Stimulated activated naive CD4-positive, alpha-beta T cell treated with Interleukin-2 at 50 U/mL for 16 hours (primary cell): Measurements from ENCODE around the gene TNNI3K.

Experiments used
- DNase-seq: peaks from one replicate; lab custom pipeline; 2025; lab: John Stamatoyannopoulos, UW

Gene TNNI3K

DNA sequence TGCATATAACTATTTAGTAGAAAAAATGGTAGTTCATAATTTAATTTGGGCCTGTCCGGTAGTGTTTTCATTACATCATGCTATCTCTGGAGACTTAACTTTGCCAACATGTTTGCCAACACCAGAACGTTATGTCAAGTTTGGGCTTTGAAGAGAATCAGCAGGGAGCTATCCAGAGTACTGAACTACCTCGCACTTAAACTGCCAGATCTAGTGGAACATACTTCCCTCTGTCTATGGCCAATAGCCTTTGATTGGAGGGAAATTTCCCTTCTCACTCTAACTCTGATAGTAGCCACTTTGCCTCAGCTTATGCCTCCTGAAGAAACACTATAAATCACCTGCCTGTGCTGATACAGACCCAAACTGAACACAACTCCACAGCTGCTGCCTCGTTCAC lies 267.2 kb downstream of the TNNI3K start:
- DNase-seq, result no peak

DNA sequence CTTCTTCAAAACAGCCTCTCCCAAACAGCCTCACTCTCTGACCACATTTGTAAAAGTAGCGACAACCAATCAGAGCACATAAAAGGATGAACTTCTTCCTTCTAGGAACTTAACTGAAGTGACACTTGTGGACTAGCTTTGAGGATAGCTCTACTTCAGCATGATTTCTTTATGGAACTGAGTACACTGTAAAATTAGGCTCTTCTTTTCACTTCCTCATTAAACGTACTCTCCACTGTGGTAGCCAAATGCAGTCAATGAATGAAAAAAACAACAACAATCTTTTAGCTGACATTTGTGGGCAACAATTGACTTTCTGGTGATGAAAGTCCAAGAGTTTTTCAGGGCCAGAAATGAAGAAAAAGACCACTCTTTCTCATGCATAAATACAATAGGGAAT lies 267.7 kb downstream of the TNNI3K start:
- DNase-seq, result no peak

GRCh38 chr1:74504125-74504932 lies 269.1 kb downstream of the TNNI3K start:
- peak; percentile 5 for DNase-seq

GRCh38 chr1:74504933-74505512 lies 269.8 kb downstream of the TNNI3K start:
- DNase-seq, result no peak

DNA sequence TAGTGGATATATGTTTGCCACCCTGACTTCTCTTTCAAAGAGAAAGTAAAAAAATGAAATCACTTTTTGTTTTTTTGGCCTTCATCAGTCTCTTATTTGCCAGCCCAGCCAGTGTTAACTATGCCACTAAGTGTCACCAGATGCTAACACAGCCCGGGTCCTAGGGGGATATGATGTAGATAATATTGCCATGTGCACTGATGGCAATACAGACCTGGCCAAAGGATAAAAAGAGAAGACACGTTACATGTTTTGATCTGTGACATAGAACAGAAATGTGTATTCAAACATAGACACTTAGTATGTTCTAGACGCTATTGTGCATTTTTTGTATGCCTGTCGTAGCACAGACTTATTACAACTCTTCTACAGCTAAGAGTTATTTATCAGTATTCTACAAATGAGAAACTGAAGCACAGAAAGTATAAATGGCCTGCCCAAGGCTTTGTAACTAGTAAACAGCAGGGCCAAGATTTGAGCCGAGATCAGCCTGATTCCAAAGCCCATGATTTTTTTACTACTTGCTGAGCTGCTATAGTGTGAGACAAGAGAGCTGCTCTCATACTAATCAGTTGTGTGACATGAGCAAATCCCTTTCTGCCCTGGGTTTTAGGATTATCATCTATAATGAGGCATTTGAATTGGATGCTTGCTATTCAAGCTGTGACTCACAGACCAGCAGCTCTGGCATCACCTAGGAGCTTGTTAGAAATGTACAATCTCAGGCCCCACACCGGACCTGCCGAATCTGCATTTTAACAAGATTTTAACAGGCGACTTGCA lies 270.9 kb downstream of the TNNI3K start:
- DNase-seq, result no peak

GRCh38 chr1:74508449-74508848 lies 273.3 kb downstream of the TNNI3K start:
- DNase-seq, result no peak

- no peak for DNase-seq
Measured at GRCh38 chr1:74512170-74512915, 277.2 kb downstream of the TNNI3K start, which contains the start of gene LRRC53. Gene LRRC53 (minus strand): TSS chr1:74512611. CDS start chr1:74483349, 29,262 bp downstream.

DNA sequence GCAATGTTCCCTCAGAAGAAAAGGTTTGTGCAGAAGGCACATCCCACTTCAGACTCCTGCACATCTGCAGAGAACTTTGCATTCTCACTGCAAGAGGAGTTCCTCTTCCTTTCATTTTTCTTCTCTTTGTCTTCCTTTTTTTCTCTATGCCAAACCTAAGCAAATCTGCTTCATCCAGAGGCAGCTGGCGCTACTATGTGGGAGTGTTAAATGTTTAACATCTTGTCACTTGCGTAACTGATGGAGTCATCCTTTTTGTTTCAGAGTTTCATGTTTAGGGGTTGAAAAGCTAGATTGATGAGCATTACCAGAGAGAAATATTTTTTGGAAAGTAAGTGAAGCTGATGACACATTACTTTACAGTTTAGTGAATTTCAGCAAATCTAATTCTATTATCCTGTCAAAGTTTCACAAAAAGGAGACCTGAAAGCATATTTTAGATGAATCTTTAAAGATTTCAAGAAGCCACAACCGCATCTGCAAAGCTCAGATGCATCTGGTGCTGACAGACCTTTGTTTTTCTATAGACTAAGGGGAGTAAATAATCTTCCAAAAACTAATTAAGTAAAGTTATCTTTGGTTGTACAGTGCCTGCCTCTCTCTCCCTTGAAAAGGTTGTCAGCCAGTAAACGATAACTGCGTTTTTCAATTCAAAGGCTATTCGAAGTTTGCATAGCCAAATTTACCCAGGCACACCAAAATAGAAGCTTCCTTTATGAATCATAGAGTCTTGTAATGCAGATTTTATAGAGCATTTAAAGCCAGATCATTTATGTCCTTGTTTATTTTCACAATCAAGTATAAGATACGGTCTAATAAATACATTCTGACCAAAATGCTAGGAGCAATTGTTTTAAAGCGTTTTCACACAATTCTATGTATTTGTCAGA lies 278.5 kb downstream of the TNNI3K start:
- DNase-seq, result no peak

GRCh38 chr1:74517599-74518051 lies 282.4 kb downstream of the TNNI3K start:
- no peak for DNase-seq

DNA sequence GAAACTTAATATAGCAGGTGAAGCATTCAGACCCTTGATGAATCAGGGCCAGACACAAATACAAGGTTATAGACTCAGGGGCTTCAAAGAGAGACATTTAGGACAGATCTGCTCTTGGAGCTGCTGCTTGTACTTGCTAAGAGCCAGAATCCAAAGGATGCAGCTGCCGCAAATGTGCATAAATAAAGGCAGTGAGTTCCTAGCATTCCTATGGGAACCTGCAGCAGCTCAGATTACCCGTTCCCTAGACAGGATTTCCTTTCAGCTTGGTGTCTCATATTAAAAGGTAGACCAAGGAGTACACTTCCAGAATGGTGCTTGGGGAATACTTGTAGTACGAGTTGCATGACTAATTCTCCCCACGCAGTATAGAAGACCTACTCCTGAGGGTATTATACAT lies 287.0 kb downstream of the TNNI3K start:
- no peak for DNase-seq

DNA sequence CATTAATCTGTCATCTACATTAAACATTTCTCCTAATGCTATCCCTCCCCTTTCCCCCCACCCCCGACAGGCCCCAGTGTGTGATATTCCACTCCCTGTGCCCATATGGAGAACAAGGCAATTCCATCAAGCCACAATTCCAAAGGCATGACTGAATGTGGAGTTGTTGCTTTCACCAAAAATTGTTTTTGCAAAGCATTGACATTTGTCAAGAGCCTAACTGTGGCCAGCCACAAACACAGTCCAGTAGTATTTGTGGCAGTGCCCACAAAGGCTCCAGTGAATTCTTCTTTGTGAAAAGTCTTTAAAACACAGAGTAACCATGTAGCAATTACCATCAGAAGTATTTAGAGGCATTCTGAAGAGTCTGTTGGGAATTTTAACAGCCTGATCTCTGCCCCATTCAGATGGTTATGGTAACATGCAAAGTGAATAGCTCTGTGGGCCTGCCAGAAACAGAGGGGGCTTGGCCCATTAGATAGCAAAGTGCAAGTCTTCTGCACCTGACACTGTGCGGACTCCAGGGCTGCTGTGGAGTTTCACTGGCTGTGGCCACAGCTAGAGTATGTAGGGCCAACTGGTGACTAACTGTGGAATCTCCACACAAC lies 288.8 kb downstream of the TNNI3K start:
- DNase-seq, result no peak

DNA sequence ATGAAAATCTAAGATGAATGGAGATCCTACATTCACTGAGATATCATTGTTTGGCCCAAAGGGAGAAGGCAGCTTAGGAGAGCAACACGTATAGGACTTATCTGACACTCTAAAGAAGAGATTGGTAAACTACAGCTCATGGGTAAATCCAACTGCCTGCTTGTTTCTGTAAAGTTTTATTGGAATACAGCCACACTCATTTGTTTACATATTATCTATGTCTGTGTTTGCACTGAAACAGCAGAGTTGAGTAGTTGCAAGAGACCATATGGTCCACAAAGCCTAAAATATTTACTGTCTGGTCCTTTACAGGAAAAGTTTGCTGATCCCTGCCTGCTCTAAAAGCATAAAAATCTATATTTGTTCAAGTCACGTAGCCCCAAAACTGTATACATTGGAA lies 291.5 kb downstream of the TNNI3K start:
- no peak for DNase-seq

DNA sequence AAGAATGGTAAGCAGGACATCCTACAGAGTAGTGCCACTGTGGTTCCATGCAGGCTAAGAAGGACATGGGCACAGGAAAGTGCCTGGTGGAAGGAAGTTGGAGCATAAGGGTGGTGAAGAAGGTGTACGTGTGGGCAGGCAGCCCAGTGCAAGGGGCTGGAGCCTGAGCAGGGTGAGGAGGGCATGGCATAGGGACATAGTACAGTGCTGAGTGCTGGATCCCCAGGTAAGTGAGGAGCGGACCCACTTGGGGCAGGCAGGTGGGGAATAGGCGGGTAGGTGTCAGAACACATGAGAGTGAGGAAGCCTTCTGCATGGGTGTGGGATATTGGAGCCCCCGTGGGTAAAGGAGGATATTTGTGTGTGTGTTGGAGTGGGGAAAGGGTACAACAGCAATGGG lies 292.9 kb downstream of the TNNI3K start:
- DNase-seq, result no peak

DNA sequence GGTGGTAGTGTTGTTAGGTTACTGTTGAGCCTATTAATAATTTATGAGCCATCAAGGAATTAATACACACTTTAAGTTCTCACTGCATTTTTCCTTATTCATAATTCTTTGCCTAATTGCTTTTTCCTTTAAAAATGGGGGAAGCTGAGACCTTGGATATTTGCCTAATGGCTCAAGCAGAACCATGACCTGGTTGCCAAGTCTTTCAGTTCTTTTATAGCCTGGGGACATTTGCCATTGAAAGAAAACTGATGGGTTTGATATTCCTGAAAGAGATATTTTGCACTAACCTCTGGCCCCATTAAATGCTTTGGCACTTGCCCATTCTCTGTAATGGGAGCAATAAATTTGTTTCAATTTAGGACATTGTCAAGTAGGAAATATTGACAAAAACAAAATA lies 295.7 kb downstream of the TNNI3K start:
- DNase-seq, result no peak

DNA sequence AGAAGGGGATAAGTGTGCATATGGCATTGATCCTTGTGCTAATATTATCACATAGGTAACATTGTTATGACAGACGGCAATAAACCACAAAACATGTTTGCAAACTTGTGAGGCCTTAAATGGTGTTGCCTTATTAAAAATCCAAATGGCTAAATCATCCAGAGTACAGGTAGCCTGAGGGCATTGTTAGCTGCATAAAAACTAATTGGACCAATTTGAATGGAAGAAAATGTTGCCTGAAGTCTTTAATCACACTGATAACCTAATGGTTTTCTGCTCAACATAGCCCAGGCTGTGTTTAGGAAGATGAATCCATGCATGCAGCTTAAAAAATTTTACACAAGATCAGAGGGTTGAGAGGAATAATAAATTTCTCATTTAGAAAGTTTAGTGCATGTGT lies 296.6 kb downstream of the TNNI3K start:
- no peak for DNase-seq

DNA sequence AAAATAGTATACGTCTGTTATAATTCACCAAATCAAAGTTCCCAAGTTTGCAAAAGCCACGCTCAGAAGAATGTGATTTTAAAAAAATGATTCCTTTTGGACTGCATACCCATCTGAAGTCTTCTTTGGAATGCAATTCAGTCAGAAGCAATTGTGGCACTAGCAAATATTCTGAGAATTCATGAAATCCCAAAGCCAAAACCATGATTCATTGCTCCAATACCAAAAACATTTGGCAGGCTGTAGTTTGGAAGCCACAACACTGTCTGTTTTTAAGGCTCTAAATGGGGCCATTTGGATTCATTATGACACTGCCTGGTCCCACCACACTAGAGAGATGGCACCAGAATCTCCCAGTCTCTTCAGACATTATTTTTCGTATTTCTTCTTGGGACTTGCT lies 299.1 kb downstream of the TNNI3K start:
- DNase-seq, result no peak

- DNase-seq, result no peak
Measured at GRCh38 chr1:74545821-74546220, 310.6 kb downstream of the TNNI3K start.

DNA sequence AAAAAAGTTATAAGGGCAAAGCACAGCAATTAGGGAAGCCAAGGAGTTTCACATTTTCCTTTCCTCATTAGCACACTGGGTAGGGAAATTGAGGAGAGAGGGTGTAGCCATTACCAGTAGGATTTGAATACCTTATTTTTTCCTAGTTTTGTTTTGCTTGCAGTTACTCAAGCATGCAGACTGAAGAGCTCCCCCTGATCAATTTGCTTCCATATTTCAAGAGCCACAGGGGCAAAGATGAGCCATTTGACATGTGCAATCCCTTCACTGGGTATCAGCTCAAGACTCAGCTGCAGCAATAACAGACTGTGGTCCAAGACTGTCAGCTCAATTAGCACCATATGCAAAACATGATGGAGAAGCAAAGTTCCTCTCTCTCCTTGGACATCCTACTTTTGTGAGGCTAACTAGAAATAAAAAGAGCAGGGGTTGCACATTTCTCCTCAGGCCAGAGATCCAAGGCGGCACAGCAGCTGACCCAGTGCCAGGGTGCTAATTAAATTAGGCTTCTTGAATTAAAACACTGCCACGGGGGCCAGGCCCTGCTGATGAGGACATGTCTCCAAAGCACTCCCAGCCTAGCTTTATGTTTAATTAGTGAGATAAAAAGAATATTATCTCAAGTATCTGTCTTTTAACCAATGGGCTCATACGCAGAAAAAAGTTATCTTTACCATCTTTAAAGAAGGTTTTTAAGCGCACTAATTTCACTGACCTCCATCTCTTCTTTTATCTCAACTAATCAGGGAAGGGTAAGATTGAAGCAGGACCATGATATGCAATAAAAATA lies 314.0 kb downstream of the TNNI3K start:
- DNase-seq, result no peak

GRCh38 chr1:74549932-74550331 lies 314.7 kb downstream of the TNNI3K start:
- DNase-seq, result no peak
